Heart left ventricle (tissue), 16 donors: ENCODE measurements around the gene ZNF570. TPM values are rescaled to one million over a fixed set of nuclear protein-coding genes. Genes with fewer than 3 reads are reported as not detected.
A peak's percentile ranks its signal among the peaks of the same experiment; 100 is the strongest.

Experiments used
- ATAC-seq, 4 donors: fragments of 200-7000 bp; cut with Tn5 transposase; one replicate each; pipeline ENCODE4 v1.9.1; 2020 to 2022; ENCODE audit warnings: moderate library complexity in 4 of 4, mild to moderate bottlenecking in 3 of 4, moderate number of reproducible peaks in 1 of 4
- DNase-seq, 5 donors: peaks; one replicate each; pipeline ENCODE4 v3.0.0-alpha.2; 2020
- H3K27ac ChIP-seq, 12 donors: fragments of 200-600 bp; sonication (generic) in 4 of 12; one replicate each; pipeline versions ENCODE4 v1.5.0 to v1.8.0; 2016 to 2022; ENCODE audit warnings: mild to moderate bottlenecking in 2 of 12
- H3K27me3 ChIP-seq, 9 donors: fragments of 200-600 bp; sonication (generic) in 2 of 9; one replicate each; pipeline versions ENCODE4 v1.5.1 to v1.8.0; 2016 to 2022; ENCODE audit warnings: mild to moderate bottlenecking in 3 of 9
- H3K36me3 ChIP-seq, 9 donors: fragments of 200-600 bp; sonication (generic) in 2 of 9; one replicate each; pipeline versions ENCODE4 v1.5.0 to v1.8.0; 2018 to 2022; ENCODE audit warnings: mild to moderate bottlenecking in 2 of 9
- H3K4me1 ChIP-seq, 12 donors: fragments of 200-600 bp; sonication (generic) in 4 of 12; one replicate each; pipeline versions ENCODE4 v1.5.0 to v1.8.0; 2016 to 2022; ENCODE audit warnings: mild to moderate bottlenecking in 3 of 12
- H3K4me3 ChIP-seq, 12 donors: fragments of 200-600 bp; sonication (generic) in 4 of 12; one replicate each; pipeline versions ENCODE4 v1.5.0 to v1.8.0; 2017 to 2022; ENCODE audit warnings: mild to moderate bottlenecking in 9 of 12, moderate library complexity in 4 of 12
- H3K9me3 ChIP-seq, 12 donors: fragments of 200-600 bp; sonication (generic) in 4 of 12; one replicate each; pipeline versions ENCODE4 v1.5.0 to v1.8.0; 2016 to 2022; ENCODE audit warnings: mild to moderate bottlenecking in 1 of 12
- POLR2A ChIP-seq, 2 donors: fragments of 450-650 bp; IDR thresholded peaks; one replicate each; pipeline ENCODE4 v1.6.1; 2017; ENCODE audit warnings: antibody characterized with exemption in 2 of 2, mild to moderate bottlenecking in 2 of 2, moderate library complexity in 2 of 2
- WGBS, 4 donors: extraction: QIAGEN DNeasy Blood & Tissue Kit in 2 of 4; methylation state at CpG; one replicate each; pipeline versions ENCODE4 v1.1.5 to v1.1.7; 2013 to 2018; 5-methylcytosine and 5-hydroxymethylcytosine counted together
- intact Hi-C, 10 donors: fragments of 100-400 bp; cut with DNase I; formaldehyde crosslinking; loops; one replicate each; pipeline versions ENCODE4 v1.11.1 to v1.14.2; 2022
- polyA plus RNA-seq, 2 donors: library from polyadenylated mRNA; stranded (reverse); fragments of 200-250 nt; gene quantifications; one replicate each; pipeline ENCODE4 v1.2.3, GENCODE V29; 2013
- total RNA-seq, 9 donors: library from RNA; depleted of rRNA in 2 of 9; stranded (reverse); fragments of >200 nt in 2 of 9; fragmentation: NEBNext Ultra II Directional in 3 of 9; extraction: Animal tissue kit (Norgen Biotek cat#: 25700) in 3 of 9; gene quantifications; one replicate each; pipeline versions ENCODE4 v1.1.0 to v1.2.4, GENCODE V29; 2016 to 2023
- TF ChIP-seq, protein P1 (sequence below), 12 donors: fragments of 200-600 bp; sonication (generic) in 4 of 12; IDR thresholded peaks; one replicate each; pipeline versions ENCODE4 v1.5.0 to v1.8.0; 2018 to 2022; ENCODE audit warnings: antibody characterized with exemption in 12 of 12, mild to moderate bottlenecking in 5 of 12
- donor health status: ischemic (EF 13 %, LVEDD 7.1; RV severe dilation, severe dysfunction).
- donor health status: healthy with polysubstance abuse.
- donor health status: DM: no; HTN: yes; CAD: no.
- donor health status: DM: no; HTN: no; CAD: no.
- donor health status: ischemic (EF 25% LVEDD 6.9; RV normal size, moderate dysfunction).
- donor health status: ischemic (EF 25% LVEDD 5.7; RV mildly dilated, moderate dysfunction).
- donor health status: healthy.
- donor health status: DM: yes; HTN: yes; CAD: no.
- donor health status: ischemic (EF 35%, LVEDD 5.7; RV mildly dilated, moderate dysfunction).
- donor health status: nonischemic (EF 11% LVEDD 7.7; RV severe dilation, severe dysfunction).
- donor health status: DM: yes; HTN: yes; CAD: no.
- donor health status: PGD.
- donor health status: ischemic (EF 29% LVEDD 5.4; RV normal size, mild dysfunction).
- donor health status: nonischemic (EF 23%, LVEDD 6.1; RV moderate dilation, normal function).

ZNF570 gene
- total and polyA plus RNA-seq, 11 donors = 2.6 to 11.4 (median 7.0) TPM

DNA sequence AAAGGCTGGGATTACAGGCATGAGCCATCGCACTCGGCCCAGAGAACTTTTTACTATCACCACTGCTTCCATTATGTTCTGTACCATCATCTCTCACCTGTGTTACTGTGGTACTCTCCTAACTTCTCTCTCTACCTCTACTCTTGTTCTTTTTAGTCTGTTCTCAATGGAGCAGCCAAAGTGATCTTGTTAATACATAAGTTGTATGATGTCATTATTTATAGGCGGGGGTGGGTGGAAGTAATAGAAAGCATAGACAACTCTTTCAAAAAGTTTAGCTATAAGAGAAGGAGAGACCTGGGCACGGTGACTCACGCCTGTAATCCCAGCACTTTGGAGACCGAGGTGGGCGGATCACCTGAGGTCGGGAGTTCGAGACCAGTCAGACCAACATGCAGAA, 3.0 kb downstream of the ZNF570 start:
- TF ChIP-seq, protein P1, sequence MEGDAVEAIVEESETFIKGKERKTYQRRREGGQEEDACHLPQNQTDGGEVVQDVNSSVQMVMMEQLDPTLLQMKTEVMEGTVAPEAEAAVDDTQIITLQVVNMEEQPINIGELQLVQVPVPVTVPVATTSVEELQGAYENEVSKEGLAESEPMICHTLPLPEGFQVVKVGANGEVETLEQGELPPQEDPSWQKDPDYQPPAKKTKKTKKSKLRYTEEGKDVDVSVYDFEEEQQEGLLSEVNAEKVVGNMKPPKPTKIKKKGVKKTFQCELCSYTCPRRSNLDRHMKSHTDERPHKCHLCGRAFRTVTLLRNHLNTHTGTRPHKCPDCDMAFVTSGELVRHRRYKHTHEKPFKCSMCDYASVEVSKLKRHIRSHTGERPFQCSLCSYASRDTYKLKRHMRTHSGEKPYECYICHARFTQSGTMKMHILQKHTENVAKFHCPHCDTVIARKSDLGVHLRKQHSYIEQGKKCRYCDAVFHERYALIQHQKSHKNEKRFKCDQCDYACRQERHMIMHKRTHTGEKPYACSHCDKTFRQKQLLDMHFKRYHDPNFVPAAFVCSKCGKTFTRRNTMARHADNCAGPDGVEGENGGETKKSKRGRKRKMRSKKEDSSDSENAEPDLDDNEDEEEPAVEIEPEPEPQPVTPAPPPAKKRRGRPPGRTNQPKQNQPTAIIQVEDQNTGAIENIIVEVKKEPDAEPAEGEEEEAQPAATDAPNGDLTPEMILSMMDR (IDR thresholded peaks at IDR 0.05) = no peak
- no peak for TF ChIP-seq POLR2A (IDR thresholded peaks at IDR 0.05)
- DNase-seq (no peak), ATAC-seq (no peak)
- Histone ChIP-seq H3K27ac (no peak overlapping the region), H3K36me3 (peaks cover 0 to 48% (median 34%) of the 10 kb centered on the region in 9 donors), H3K4me3 (no peak overlapping the region), H3K27me3 (no peaks in the 10 kb centered on the region), H3K4me1 (peaks cover 0 to 24% (median 18%) of the 10 kb centered on the region in 12 donors), H3K9me3 (peaks cover 0 to 56% (median 17%) of the 10 kb centered on the region in 12 donors)
- WGBS, 4 donors = 95 to 98% (median 97%) methylated on average over 9 of the region's 9 CpGs
- intact Hi-C loops = loop anchor here in 2 of 10 donors (5.0 kb wide), 2 partner anchors 35 to 40 kb away; partner anchors contain the start of gene ZNF793 (in 1 of the 2)

DNA sequence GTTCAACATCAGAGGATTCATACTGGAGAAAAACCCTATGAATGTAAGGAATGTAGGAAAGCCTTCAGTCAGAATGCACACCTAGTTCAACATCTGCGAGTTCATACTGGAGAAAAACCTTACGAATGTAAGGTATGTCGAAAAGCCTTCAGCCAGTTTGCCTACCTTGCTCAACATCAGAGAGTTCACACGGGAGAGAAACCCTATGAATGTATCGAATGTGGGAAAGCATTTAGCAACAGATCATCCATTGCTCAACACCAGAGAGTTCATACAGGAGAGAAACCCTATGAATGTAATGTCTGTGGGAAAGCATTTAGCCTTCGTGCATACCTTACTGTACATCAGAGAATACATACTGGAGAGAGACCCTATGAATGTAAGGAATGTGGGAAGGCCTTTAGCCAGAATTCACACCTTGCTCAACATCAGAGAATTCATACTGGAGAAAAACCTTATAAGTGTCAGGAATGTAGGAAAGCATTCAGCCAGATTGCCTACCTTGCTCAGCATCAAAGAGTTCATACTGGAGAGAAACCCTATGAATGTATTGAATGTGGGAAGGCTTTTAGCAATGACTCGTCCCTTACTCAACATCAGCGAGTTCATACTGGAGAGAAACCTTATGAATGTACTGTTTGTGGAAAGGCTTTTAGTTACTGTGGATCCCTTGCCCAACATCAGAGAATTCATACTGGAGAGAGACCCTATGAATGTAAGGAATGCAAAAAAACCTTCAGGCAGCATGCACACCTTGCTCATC, 15.4 kb downstream of the ZNF570 start:
- intact Hi-C loops = no loop called here
- ATAC-seq (no peak), DNase-seq (no peak)
- Histone ChIP-seq H3K4me3 (no peak overlapping the region), H3K4me1 (no peaks in the 10 kb centered on the region), H3K27me3 (no peaks in the 10 kb centered on the region), H3K27ac (no peak overlapping the region), H3K9me3 (peaks cover 6 to 100% (median 96%) of the 10 kb centered on the region in 12 donors), H3K36me3 (peaks cover 11 to 73% (median 48%) of the 10 kb centered on the region in 9 donors)
- TF ChIP-seq, protein P1 (IDR thresholded peaks at IDR 0.05) = no peak
- TF ChIP-seq POLR2A (IDR thresholded peaks at IDR 0.05) = no peak
- 97 to 100% (median 98%) methylated on average over 8 of the region's 8 CpGs for WGBS, 4 donors

- peaks cover 0 to 7% (median 0%) of the 10 kb centered on the region in 9 donors for H3K36me3 ChIP-seq
- DNase-seq (no peak), ATAC-seq (no peak)
- peaks cover 0 to 97% (median 56%) of the 10 kb centered on the region in 12 donors for H3K9me3 ChIP-seq
- no peaks in the 10 kb centered on the region for H3K4me1 ChIP-seq
- intact Hi-C loops = no loop called here
- no peaks in the 10 kb centered on the region for H3K27me3 ChIP-seq
- no peak overlapping the region for H3K27ac ChIP-seq
- H3K4me3 ChIP-seq = no peak overlapping the region
- no peak for TF ChIP-seq POLR2A (IDR thresholded peaks at IDR 0.05)
- TF ChIP-seq, protein P1 (IDR thresholded peaks at IDR 0.05) = no peak
- 65 to 78% (median 71%) methylated on average over 3 of the region's 3 CpGs for WGBS, 4 donors
These were observed 23.1 kb downstream of the ZNF570 start for GRCh38 chr19:37492213-37492612.

- Histone ChIP-seq H3K4me1 (peaks cover 0 to 19% (median 5%) of the 10 kb centered on the region in 12 donors), H3K9me3 (peaks cover 0 to 32% (median 0%) of the 10 kb centered on the region in 12 donors), H3K4me3 (peak overlapping the region; percentile 62 to 87 (median 70)), H3K27ac (peak overlapping the region; percentile 86 to 98 (median 93)), H3K27me3 (no peaks in the 10 kb centered on the region), H3K36me3 (peaks cover 0 to 23% (median 9%) of the 10 kb centered on the region in 9 donors)
- no peak for DNase-seq
- intact Hi-C loops = loop anchor here in 6 of 10 donors (1.0 to 10.0 kb wide), 6 partner anchors 34 to 149 kb away; partner anchors contain the start of genes ZNF570 (in 4 of the 6), ZNF569 (in 2 of the 6) and ZFP30 (in 1 of the 6)
- WGBS, 4 donors = 1 to 6% (median 3%) methylated on average over 12 of the region's 12 CpGs
- no peak for TF ChIP-seq POLR2A (IDR thresholded peaks at IDR 0.05)
- TF ChIP-seq, protein P1 (IDR thresholded peaks at IDR 0.05) = no peak
- peak in 3 of 4 donors; percentile 11 to 24 (median 19) for ATAC-seq
These were observed 36.8 kb downstream of the ZNF570 start for GRCh38 chr19:37505958-37506386.
